AG08396 (cell line): ENCODE data around the gene CCL17.

Experiments
- DNase-seq: peaks from one replicate; pipeline ENCODE4 v3.0.0; 2012; ENCODE audit warnings: low spot score, mixed read lengths

CCL17 gene

GRCh38 chr16:57377080-57377841 is 27.3 kb upstream of the CCL17 start:
- no peak for DNase-seq

DNA sequence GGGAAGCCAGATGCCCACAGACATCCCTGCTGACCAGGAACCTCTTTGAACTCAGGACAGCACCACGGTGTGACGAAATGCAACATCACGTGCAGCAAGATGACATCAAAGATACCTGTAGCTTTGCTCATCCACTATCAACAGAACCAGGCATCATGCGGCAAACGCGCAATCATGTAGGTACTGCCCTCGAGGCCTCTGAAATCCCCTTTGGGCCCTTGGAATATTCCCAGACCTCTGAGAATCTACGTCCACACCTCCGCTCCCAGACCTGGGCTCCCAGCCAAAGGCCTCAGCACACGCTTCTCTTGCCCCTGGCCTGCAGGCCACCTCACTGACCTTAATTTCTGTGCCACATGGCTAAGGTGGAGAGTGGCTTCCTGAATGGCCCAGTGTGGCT is 25.0 kb upstream of the CCL17 start:
- DNase-seq: no peak

DNA sequence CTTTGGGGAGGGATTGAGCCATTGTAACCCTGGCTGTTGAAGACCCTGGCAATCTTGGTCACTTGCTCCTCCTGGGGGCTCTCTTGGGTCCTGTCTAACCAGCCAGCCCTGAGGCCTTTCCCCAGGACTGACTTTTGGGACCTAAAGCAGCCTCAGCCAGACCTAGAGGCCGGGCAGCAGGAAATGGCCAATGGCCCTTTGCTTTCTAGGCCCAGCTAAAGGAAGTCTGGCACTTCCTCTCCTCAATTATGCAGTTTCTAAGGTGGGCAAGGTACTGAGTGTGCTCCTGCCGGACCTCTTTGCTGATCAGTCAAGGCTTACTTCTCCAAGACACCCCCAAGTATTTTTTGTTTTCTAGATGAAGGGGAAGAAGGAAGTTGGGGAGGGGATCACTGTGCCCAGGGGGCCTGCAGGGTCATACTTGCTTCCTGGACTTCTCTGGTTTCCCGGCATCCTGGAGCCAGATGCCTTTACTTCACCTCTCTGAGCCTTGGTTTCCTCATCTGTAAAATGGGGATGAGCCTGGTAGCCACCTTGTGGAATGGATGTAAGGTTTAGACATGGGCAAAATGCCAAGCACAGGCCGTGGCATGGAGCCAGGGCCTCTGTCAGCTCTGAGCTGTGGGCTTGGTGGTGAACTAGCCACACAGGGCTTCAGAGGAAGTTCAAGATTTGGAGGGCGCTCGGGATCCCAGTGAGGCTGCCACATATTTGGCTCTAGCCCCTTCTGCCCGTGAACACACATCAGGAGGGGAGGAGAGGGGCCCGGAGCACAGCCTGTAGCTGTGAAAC is 23.7 kb upstream of the CCL17 start:
- DNase-seq: no peak

DNA sequence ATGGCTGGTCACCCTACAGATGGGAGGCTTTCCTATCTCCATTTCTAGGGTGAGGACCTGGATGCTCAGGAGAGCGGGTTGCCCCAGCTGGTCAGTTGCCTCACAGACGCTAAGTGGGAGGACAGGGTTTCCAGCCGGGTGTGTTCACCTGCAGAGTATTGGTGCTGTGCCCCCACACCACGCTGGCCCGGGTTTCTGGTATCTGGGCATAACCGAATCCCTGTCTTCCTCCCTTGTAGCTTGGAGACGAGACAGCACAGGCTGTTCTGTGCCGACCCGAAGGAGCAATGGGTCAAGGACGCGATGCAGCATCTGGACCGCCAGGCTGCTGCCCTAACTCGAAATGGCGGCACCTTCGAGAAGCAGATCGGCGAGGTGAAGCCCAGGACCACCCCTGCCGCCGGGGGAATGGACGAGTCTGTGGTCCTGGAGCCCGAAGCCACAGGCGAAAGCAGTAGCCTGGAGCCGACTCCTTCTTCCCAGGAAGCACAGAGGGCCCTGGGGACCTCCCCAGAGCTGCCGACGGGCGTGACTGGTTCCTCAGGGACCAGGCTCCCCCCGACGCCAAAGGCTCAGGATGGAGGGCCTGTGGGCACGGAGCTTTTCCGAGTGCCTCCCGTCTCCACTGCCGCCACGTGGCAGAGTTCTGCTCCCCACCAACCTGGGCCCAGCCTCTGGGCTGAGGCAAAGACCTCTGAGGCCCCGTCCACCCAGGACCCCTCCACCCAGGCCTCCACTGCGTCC is 22.6 kb upstream of the CCL17 start:
- DNase-seq: no peak

GRCh38 chr16:57382535-57383275 is 21.9 kb upstream of the CCL17 start:
- DNase-seq: no peak

- peak; percentile 41 for DNase-seq
Measured at GRCh38 chr16:57383276-57384247, 21.0 kb upstream of the CCL17 start.

DNA sequence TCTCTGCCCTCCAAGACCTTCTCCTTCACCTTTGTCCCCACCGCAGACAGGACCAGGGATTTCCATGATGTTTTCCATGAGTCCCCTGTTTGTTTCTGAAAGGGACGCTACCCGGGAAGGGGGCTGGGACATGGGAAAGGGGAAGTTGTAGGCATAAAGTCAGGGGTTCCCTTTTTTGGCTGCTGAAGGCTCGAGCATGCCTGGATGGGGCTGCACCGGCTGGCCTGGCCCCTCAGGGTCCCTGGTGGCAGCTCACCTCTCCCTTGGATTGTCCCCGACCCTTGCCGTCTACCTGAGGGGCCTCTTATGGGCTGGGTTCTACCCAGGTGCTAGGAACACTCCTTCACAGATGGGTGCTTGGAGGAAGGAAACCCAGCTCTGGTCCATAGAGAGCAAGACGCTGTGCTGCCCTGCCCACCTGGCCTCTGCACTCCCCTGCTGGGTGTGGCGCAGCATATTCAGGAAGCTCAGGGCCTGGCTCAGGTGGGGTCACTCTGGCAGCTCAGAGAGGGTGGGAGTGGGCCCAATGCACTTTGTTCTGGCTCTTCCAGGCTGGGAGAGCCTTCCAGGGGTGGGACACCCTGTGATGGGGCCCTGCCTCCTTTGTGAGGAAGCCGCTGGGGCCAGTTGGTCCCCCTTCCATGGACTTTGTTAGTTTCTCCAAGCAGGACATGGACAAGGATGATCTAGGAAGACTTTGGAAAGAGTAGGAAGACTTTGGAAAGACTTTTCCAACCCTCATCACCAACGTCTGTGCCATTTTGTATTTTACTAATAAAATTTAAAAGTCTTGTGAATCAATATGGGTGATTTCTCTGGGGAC is 20.1 kb upstream of the CCL17 start:
- DNase-seq: no peak

- DNase-seq: no peak
Measured at GRCh38 chr16:57385083-57385482, 19.5 kb upstream of the CCL17 start.

GRCh38 chr16:57386381-57386951 is 18.1 kb upstream of the CCL17 start:
- no peak for DNase-seq

DNA sequence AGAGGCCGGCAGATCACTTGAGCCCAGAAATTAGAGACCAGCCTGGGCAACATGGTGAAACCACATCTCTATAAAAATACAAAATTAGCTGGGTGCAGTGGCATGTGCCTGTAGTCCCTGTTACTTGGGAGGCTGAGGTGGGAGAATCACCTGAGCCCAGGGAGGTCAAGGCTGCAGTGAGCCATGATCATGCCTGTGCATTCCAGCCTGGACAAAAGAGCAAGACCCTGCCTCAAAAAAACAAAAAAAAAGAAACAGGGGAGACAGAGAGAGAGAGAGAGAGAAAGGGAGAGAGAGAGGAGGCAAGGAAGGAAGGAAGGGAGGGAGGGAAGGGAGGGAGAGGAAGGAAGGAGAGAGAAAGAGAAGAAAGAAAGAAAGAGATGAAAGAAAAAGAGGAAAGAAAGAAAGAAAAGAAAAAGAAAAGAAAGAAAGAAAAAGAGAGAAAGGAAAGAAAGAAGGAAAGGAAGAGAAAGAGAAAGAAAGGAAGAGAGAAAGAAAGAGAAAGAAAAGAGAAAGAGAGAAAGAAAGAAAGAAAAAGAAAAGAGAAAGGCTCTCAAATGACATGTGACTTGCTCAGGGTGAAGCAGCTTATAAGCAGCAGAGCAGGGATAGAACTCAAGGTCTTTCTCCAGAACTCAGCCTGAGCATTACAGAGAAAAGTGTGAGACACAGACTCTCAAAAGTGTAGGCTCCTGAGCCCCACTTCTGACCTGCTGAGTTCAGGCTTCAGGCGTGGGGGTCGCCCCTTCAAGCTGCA is 16.8 kb upstream of the CCL17 start:
- DNase-seq: no peak

GRCh38 chr16:57388359-57389086 is 16.0 kb upstream of the CCL17 start:
- no peak for DNase-seq

- DNase-seq: no peak
Measured at GRCh38 chr16:57389087-57389468, 15.5 kb upstream of the CCL17 start.

GRCh38 chr16:57390636-57391295 is 13.8 kb upstream of the CCL17 start:
- no peak for DNase-seq

DNA sequence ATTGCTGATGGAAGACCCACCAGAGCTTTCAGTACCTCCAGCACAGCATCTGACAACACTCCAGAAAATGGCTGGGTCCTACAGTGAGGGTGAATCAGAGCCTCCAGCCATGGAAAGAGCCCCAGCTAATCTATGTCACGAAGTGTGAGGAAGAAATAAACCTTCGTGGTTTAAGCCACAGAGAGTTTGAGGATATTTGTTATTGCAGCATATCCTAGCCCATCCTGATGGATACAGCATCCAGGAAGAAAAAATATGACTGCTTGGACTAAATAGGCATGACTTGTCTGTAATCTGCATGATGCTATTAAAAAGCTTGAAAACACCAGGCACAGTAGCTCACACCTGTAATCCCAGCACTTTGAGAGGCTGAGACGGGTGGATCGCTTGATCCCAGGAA is 13.3 kb upstream of the CCL17 start:
- DNase-seq: no peak

DNA sequence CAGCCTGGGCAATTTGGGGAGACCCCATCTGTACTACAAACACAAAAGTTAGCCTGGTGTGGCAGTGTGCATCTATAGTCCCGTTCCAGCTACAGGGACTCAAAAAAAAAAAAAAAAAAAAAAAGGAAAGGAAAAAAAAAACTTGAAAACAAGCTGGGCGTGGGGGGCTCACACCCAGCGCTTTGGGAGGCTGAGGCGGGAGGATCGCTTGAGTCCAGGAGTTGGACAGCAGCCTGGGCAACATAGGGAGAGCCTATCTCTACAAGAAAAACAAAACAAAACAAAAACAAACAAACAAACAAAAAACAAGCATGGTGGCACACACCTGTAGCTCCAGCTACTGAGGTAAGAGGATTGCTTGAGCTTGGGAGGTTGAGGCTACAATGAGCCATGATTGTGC is 12.9 kb upstream of the CCL17 start:
- DNase-seq: no peak

- no peak for DNase-seq
Measured at GRCh38 chr16:57392694-57393093, 11.9 kb upstream of the CCL17 start.

DNA sequence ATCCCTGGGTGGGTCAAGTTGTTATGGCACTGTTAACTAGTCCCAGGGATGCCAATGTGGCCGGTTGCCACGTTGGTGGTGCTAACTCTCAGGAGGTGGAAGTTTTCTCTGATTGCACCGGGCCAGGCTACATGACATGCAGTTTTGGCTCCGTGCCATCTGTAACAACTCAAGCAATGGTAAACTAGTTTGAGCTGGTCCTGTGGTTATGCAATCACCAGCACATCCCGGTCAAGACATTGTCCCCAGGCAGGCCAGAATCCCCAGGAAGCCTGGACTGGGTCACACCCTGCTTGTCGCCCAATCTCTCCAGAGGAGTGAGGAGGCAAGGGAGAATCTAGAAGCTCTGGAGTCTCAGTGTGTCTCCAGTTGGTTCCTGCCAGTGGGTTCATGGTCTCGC is 10.1 kb upstream of the CCL17 start:
- DNase-seq: no peak

GRCh38 chr16:57395026-57395425 is 9.5 kb upstream of the CCL17 start:
- DNase-seq: no peak
